Breast epithelium (tissue), 3 donors: ENCODE measurements around the gene EPG5.

Experiments
- POLR2AphosphoS5 ChIP-seq, 3 donors: sonication (generic); formaldehyde crosslinking; IDR thresholded peaks; one replicate each; pipeline ENCODE4 v1.6.1; 2017; ENCODE audit warnings: antibody characterized with exemption in 3 of 3
- TF ChIP-seq, protein P1 (sequence below), 3 donors: fragments of 450-650 bp; IDR thresholded peaks; one replicate each; pipeline ENCODE4 v1.5.1; 2016 to 2017; ENCODE audit warnings: antibody characterized with exemption in 3 of 3, mild to moderate bottlenecking in 3 of 3, moderate library complexity in 3 of 3

DNA sequence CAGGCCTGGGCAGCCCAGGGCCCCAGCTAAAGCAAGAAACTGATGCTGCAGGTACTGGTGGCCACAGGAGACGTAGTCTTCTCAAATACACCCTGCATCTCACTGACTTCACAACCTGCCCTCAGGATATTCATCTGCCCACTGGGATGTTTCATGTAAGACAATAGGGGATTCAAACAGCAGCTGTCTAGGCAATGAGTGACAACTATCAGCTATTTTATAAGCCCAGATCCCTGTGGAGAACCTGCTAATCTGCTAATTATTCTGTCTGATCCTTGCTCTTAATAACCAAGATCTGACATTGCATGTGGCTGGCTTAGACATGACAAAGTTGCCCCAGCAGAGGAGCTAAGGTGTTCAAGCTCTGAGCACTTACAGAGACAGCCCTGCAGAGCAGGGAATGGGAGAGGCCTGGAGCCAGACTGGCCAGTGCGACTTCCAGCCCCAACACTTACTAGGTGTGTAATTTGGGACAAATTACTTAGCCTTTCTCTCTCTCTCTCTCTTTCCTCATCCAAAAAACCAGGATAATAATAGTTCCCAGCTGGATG, 113.0 kb downstream of the EPG5 start:
- TF ChIP-seq, protein P1, sequence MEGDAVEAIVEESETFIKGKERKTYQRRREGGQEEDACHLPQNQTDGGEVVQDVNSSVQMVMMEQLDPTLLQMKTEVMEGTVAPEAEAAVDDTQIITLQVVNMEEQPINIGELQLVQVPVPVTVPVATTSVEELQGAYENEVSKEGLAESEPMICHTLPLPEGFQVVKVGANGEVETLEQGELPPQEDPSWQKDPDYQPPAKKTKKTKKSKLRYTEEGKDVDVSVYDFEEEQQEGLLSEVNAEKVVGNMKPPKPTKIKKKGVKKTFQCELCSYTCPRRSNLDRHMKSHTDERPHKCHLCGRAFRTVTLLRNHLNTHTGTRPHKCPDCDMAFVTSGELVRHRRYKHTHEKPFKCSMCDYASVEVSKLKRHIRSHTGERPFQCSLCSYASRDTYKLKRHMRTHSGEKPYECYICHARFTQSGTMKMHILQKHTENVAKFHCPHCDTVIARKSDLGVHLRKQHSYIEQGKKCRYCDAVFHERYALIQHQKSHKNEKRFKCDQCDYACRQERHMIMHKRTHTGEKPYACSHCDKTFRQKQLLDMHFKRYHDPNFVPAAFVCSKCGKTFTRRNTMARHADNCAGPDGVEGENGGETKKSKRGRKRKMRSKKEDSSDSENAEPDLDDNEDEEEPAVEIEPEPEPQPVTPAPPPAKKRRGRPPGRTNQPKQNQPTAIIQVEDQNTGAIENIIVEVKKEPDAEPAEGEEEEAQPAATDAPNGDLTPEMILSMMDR (IDR thresholded peaks at IDR 0.05), result no peak
- TF ChIP-seq POLR2AphosphoS5 (IDR thresholded peaks at IDR 0.05), result no peak
